Endothelial cell of umbilical vein (primary cell): ENCODE data around the gene EDC4.

Experiments
- EZH2 ChIP-seq: IDR thresholded peaks from 2 replicates; pipeline ENCODE4 v1.6.1; 2012; ENCODE audit warnings: borderline replicate concordance, low read depth, mild to moderate bottlenecking, moderate library complexity, low read length, inconsistent platforms; ENCODE audit not compliant: severe bottlenecking
- FOS ChIP-seq: IDR thresholded peaks from 2 replicates; pipeline ENCODE4 v1.6.1; 2011; ENCODE audit warnings: mild to moderate bottlenecking, low read length, moderate library complexity, borderline replicate concordance; ENCODE audit not compliant: insufficient read depth
- GATA2 ChIP-seq: IDR thresholded peaks from 2 replicates; pipeline ENCODE4 v1.7.0; 2011; ENCODE audit warnings: low read depth, mild to moderate bottlenecking, moderate library complexity, mixed read lengths, low read length; ENCODE audit not compliant: insufficient read length, insufficient read depth
- JUN ChIP-seq: IDR thresholded peaks from 2 replicates; pipeline ENCODE4 v1.6.1; 2011; ENCODE audit warnings: borderline replicate concordance, low read depth; ENCODE audit not compliant: insufficient read length, insufficient read depth
- POLR2A ChIP-seq: IDR thresholded peaks from 2 replicates; pipeline ENCODE4 v1.6.1; 2012; ENCODE audit warnings: low read depth, mild to moderate bottlenecking, control low read depth, low read length
- POLR2AphosphoS5 ChIP-seq: IDR thresholded peaks from 2 replicates; pipeline ENCODE4 v1.6.1; 2012; ENCODE audit warnings: low read depth, mild to moderate bottlenecking, control low read depth, low read length, moderate library complexity; ENCODE audit not compliant: insufficient read depth
- TF ChIP-seq, protein P1 (sequence below), 2 donors: IDR thresholded peaks; 1 replicate in 1 of 2; 2 replicates in 1 of 2; pipeline ENCODE4 v1.5.1; 2011; ENCODE audit warnings: low read length in 2 of 2, mild to moderate bottlenecking in 2 of 2, moderate library complexity in 2 of 2, control low read depth in 1 of 2, inconsistent platforms in 1 of 2, low read depth in 1 of 2; ENCODE audit not compliant: insufficient read depth in 1 of 2; ENCODE audit errors: extremely low read depth in 1 of 2
- TF ChIP-seq, protein P2 (sequence below): IDR thresholded peaks from 2 replicates; pipeline ENCODE4 v1.6.1; 2011; ENCODE audit not compliant: insufficient read depth, insufficient read length

- TF ChIP-seq, protein P1, sequence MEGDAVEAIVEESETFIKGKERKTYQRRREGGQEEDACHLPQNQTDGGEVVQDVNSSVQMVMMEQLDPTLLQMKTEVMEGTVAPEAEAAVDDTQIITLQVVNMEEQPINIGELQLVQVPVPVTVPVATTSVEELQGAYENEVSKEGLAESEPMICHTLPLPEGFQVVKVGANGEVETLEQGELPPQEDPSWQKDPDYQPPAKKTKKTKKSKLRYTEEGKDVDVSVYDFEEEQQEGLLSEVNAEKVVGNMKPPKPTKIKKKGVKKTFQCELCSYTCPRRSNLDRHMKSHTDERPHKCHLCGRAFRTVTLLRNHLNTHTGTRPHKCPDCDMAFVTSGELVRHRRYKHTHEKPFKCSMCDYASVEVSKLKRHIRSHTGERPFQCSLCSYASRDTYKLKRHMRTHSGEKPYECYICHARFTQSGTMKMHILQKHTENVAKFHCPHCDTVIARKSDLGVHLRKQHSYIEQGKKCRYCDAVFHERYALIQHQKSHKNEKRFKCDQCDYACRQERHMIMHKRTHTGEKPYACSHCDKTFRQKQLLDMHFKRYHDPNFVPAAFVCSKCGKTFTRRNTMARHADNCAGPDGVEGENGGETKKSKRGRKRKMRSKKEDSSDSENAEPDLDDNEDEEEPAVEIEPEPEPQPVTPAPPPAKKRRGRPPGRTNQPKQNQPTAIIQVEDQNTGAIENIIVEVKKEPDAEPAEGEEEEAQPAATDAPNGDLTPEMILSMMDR (IDR thresholded peaks at IDR 0.05; ENCODE audit: extremely low read depth in 1 of 2, insufficient read depth in 1 of 2, low read depth in 1 of 2, low read length in 2 of 2), result no peak
- no peak for TF ChIP-seq POLR2AphosphoS5
- TF ChIP-seq POLR2A, result no peak
- TF ChIP-seq FOS, result no peak
- TF ChIP-seq, protein P2, sequence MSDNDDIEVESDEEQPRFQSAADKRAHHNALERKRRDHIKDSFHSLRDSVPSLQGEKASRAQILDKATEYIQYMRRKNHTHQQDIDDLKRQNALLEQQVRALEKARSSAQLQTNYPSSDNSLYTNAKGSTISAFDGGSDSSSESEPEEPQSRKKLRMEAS, result no peak
- TF ChIP-seq EZH2, result no peak
- no peak for TF ChIP-seq JUN
- no peak for TF ChIP-seq GATA2
Measured at GRCh38 chr16:67882374-67883145, 9.7 kb downstream of the EDC4 start.
